ENCODE measurements around the gene RERE.

DNA sequence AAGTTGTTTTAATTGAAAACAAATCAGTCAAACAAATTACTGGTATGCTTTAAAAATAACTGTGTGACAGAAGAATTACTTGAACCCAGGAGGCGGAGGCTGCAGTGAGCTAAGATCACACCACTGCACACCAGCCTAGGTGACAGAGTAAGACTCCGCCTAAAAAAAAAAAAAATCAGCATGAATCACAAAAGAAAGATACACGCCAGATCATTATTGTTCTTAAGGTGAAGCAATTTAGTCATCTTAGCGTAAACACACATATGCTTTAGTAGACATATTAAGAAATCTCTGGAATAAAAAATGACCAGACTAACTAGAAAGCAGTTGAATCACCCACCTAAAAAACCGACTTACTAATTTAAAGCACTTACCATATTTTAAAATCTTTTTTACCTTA, 20.2 kb downstream of the RERE start:
- no peak for TF ChIP-seq POLR2AphosphoS5 (IDR thresholded peaks at IDR 0.05; ENCODE audit: low read depth, low read length)
- TF ChIP-seq, protein P1, sequence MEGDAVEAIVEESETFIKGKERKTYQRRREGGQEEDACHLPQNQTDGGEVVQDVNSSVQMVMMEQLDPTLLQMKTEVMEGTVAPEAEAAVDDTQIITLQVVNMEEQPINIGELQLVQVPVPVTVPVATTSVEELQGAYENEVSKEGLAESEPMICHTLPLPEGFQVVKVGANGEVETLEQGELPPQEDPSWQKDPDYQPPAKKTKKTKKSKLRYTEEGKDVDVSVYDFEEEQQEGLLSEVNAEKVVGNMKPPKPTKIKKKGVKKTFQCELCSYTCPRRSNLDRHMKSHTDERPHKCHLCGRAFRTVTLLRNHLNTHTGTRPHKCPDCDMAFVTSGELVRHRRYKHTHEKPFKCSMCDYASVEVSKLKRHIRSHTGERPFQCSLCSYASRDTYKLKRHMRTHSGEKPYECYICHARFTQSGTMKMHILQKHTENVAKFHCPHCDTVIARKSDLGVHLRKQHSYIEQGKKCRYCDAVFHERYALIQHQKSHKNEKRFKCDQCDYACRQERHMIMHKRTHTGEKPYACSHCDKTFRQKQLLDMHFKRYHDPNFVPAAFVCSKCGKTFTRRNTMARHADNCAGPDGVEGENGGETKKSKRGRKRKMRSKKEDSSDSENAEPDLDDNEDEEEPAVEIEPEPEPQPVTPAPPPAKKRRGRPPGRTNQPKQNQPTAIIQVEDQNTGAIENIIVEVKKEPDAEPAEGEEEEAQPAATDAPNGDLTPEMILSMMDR (IDR thresholded peaks at IDR 0.05) = no peak
- no peak for TF ChIP-seq SIN3A (IDR thresholded peaks at IDR 0.05; ENCODE audit: borderline replicate concordance, insufficient read depth, low read depth, low read length)

Data from Panc1 (cell line).